Measurements from ENCODE around the gene SIM1. TPM values are rescaled to one million over a fixed set of nuclear protein-coding genes. Genes with fewer than 3 reads are reported as not detected.
"Not testable (repeated sequence)": the region's sequence is repeated elsewhere in the genome, so short reads cannot be mapped to it uniquely, and the experiment has no call there.

SIM1 gene
- polyA plus RNA-seq, 4 donors, result 21.8 to 26.9 (median 25.2) TPM

DNA sequence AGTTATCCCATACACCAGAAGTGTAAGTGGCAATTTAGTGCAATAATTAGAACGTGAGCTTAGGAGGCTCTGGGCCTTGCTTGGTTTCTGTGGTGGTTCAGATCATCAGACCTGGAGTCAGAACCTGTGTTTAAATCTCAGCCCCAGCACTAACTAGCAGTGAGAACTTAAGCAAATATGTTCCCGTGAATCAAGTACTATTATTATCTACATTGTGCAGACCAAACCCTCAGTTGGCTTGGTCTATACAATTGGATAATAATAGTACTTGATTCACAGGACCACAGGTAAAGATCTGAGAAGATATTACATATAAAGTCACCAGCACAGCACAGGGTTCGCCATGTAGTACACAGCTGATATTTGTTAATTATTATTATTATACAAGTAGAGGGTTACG lies 93.1 kb downstream of the SIM1 start:
- DNase-seq (ENCODE audit: low read depth in 4 of 4, low spot score in 3 of 4), result no peak

DNA sequence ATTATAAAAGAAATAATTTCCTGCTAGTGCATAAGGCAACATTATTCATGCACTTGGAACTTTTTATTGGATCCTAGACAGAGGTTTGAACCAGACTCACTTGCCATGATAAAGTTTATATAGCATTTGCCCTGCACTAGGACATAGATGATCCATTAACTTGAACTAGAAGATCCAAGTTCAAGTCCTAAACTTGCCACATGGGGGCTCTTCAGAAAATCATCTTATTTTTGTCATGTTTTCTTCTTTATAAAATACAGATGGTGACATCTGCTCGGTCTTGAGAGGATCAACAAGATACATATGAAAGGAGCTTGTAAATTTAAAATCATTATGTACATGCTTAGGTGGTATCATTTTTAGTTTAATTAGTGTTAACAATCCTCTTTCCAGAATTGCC lies 94.5 kb downstream of the SIM1 start:
- no peak for DNase-seq (ENCODE audit: low read depth in 4 of 4, low spot score in 3 of 4)

DNA sequence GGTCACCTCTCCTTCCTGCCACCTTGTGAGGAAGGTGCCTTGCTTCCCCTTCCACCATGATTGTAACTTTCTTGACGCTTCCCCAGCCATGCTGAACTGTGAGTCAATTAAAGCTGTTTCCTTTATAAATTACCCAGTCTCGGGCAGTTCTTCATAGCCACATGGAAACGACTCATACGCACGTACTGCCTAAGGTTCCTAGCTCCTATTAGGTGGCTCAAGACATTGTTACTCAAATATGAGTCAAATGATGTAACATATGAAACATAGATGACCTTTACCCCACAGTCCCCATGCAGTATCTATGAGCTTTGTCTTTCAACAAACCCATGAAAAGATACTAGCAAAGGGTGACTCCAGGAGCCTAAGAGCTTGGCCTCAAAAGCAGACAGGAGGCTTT lies 98.3 kb downstream of the SIM1 start:
- DNase-seq (ENCODE audit: low read depth in 4 of 4, low spot score in 3 of 4), result no peak

DNA sequence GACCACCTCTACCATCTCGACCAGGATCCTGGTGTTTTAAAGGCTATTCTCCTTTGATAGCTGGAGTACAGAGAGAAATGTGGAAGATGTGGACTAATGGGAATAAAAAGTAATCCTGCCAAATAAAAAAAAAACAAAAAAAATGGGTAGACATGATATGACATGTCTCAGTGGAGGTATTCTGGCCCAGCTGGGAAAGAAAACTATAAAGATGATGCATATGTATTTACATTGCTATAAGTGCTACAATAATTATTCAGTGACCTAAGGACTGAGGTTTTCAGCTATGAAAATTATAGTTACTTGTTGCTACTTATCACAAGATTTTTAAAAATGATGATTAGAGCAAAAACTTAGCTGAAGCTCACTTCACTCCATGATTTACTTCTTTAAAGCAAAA lies 101.1 kb downstream of the SIM1 start:
- no peak for DNase-seq (ENCODE audit: low read depth in 4 of 4, low spot score in 3 of 4)

DNA sequence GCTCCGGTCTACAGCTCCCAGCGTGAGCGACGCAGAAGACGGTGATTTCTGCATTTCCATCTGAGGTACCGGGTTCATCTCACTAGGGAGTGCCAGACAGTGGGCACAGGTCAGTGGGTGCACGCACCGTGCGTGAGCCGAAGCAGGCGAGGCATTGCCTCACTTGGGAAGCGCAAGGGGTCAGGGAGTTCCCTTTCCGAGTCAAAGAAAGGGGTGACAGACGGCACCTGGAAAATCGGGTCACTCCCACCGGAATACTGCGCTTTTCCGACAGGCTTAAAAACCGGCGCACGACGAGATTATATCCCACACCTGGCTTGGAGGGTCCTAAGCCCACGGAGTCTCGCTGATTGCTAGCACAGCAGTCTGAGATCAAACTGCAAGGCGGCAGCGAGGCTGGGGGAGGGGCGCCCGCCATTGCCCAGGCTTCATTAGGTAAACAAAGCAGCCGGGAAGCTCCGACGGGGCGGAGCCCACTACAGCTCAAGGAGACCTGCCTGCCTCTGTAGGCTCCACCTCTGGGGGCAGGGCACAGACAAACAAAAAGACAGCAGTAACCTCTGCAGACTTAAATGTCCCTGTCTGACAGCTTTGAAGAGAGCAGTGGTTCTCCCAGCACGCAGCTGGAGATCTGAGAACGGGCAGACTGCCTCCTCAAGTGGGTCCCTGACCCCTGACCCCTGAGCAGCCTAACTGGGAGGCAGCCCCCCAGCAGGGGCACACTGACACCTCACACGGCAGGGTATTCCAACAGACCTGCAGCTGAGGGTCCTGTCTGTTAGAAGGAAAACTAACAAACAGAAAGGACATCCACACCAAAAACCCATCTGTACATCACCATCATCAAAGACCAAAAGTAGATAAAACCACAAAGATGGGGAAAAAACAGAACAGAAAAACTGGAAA lies 109.7 kb downstream of the SIM1 start:
- not testable (repeated sequence) for DNase-seq (ENCODE audit: low read depth in 4 of 4, low spot score in 3 of 4)

DNA sequence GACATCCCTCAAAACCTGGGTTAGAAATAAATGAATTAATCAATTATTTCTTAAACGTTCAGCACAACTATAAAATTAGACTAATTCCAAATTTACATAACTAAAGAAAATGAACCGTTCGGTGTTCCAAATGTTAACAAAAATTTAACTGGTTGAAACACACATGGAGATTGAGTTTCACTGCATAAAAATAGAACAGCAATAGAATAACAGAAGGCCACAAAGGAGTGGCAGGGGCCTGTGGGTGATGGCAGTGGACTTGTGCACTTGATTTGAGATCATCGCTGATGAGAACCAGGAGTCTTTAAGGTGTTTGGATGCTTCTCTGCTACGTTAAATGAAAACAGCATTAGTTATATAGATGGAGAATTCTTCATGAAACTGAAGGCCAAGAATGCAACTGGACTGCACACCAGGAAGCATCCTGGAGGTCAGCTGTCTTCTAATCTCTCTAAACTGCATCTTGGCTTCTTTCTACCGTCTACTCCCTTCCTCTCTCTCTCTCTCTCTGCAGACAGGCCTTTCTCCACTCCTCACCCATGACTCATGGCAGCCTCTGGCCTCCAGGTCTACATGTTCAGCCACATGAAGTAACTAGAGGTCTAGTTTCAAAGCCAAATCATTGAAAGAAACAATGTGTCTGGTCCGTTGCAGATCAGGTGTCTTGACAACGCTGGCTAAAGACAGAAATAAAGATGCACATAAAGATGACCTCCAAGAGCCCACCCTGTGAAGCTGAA lies 111.3 kb downstream of the SIM1 start:
- DNase-seq (ENCODE audit: low read depth in 4 of 4, low spot score in 3 of 4), result no peak

DNA sequence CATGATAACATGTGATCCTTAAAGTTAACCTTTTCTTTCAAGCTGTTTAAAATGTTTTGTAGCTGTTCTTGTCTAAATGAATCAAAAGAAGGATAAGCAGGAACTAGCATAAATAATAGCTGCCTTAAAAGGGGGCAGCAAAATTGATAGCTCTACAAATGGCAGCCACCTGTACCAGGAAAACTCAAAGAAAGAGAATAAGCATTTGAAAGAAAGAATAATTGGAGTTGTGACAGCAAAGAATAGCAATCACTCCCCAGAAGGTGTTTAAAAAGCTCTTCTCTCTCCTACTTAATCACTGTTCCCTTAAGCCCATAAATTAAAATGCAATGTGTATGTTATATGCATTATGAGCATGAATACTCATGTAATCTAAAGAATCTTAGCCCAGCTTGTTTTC lies 114.6 kb downstream of the SIM1 start:
- no peak for DNase-seq (ENCODE audit: low read depth in 4 of 4, low spot score in 3 of 4)

DNA sequence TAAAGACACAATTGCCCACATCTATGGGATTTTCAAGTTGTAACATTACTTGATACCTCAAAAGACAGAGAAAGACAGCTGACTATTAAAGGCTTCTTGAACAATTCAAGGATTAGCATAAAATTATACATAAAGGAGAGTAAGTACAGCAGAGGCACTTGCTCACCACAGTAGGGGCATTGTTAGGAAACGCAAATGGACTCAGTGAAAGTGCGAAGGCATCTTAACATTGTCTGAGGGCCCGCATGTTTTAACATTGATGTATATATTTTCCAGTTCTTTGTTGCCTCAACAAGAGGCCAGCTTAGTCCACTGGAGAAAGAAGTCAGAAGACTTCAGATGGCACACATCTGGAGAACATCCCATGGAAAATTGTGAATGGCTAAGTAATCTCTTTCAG lies 115.4 kb downstream of the SIM1 start:
- DNase-seq (ENCODE audit: low read depth in 4 of 4, low spot score in 3 of 4), result no peak

DNA sequence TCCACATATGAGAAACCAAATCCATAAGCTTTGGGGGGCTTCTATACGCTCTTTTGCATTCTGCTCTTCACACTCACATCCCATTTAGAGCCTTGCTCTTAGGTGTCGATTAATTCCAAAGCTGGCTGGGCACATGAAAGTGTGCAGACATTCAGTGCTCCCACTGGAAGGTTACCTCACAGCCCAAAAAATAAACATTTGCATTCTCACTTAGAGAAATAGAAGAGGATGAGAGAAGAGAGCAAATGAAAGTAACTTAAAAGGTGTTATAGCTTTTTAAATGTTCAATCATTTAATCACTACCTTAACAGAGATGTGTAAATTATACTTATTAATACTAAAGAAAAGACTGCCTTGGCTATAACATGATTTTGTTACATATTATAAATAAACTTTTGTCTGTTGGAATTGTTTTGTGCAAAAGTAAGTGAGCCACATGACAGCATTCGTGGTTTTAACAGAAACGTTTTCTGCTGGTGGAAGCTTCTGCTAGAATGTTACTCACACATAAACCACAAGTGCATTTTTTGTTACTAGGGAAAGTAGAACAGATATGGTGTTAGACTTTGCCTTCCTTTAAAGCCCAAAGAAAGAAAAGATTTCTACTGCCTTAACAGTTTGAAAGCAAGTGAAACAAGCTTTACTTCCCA lies 116.7 kb downstream of the SIM1 start:
- DNase-seq (ENCODE audit: low read depth in 4 of 4, low spot score in 3 of 4), result no peak

DNA sequence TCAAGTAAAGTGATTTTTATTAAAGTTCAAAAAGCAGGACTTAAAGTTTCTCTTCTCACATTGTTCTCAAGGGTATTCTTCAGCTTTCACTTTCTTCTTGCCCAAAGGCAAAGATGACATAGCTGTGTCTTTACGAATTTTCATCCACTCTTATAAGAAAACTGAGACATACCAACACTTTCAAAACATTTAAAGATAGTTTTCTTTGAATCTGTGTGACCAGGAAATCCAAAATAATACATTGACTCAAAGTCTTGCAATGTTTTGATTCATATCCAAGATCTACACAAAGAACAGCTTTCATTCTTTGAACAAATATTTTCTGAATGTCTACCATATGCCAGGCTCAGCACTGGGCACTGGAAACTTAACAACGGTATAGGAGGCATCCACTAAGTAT lies 117.9 kb downstream of the SIM1 start:
- no peak for DNase-seq (ENCODE audit: low read depth in 4 of 4, low spot score in 3 of 4)

DNA sequence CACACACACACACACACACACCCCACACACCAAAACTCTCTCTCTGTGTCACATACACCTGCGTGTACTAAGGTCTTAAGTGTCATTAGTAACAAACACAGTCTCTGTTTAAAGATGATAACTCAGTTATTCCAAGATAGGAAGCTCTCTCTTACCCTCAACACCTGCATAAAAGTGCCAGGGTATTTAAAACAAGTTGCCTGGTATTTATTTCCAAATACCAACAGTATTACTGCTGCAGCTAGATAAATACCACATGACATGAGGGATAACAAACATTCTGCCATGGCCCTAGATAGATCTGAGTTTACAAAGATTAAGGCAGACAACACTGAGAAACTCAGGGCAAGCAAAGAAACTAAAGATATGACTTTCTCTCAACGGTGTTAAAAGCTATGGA lies 118.5 kb downstream of the SIM1 start:
- DNase-seq (ENCODE audit: low read depth in 4 of 4, low spot score in 3 of 4), result no peak

DNA sequence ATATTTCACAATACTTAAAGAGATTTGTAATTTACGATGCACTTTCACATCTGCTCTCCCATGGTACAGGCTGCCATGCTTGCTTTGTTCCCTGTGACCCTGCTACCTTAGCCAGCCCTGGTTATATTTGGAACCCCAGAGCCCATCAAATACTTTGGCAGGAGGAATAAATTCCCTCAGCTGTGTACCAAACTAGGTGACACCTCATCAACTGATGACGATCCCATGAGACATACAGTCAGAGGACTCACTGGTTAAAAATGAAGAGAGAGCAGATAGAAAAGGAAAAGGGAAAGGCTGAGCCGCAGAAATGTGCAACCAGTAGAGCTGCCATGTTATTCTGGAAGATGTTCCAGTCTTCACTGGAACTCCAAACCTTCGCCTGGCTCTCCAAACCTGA lies 120.0 kb downstream of the SIM1 start:
- no peak for DNase-seq (ENCODE audit: low read depth in 4 of 4, low spot score in 3 of 4)

DNA sequence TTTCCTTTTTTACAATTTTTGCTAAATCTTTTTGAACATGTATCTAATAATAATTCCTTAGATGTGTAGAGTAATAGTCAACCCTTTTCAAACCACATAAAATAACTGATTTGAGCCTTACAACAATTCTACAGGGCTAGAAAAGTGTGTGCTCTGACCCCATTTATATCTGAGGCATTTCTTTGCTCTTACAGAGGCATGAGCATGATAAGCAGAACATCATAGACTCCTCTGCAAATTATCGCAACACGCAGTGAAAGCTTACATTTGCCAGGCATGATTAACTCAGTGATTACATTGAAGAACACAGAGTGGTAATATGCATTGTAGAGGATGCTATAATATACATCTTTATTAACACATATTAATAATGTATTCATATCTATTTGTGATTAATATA lies 120.4 kb downstream of the SIM1 start:
- DNase-seq (ENCODE audit: low read depth in 4 of 4, low spot score in 3 of 4), result no peak

DNA sequence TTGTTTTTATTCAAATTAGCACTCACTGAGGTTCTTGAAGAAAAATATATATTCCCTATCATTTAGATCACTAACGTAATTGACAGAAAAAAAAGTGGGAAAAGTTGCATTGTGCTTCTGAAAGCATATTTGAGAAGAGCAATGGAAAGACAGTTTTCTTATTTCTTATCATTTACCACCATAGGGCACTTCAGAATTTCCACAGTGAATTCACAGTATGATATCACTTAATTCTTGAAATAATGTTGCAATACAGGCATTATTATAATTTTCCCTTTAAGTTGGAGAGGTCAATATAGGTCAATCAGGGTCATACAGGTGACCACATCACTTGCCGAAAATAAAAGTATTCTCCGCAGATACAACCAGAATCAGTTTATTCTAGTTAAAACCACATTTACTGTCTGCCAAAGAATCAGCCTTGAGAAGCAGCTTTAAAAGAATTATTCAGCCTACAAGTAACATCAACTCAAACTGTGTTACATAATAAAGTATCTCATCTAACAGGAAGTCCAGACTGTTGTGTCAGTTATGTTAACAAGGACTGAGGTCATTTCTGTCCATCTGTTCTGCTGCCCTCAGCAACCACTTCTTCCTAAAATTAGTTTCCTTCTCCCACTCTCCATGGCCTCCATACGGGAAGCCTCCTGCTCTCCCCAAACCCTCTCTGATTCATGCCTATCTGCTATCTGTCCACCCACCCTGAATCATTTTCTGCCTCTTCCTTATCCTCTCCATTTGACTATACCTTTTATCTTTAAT lies 121.2 kb downstream of the SIM1 start:
- no peak for DNase-seq (ENCODE audit: low read depth in 4 of 4, low spot score in 3 of 4)

DNA sequence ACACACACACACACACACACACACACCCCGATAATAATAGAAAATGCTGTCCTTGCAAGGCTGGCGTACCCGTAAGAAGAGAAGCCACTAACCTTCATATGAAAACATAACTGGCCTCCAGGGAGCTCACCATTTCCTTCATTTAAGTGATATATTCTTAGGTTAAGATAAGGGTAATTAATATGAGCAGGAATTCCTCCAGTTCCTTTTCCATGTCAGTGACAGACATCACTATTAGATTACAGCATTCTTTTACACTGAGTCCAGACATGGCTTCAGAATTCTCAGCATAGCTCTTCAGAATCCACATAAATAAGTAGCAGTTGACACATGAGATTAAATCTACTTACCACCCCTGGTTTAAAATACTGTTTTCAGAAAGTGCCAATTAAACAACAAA lies 121.9 kb downstream of the SIM1 start:
- DNase-seq (ENCODE audit: low read depth in 4 of 4, low spot score in 3 of 4), result no peak

DNA sequence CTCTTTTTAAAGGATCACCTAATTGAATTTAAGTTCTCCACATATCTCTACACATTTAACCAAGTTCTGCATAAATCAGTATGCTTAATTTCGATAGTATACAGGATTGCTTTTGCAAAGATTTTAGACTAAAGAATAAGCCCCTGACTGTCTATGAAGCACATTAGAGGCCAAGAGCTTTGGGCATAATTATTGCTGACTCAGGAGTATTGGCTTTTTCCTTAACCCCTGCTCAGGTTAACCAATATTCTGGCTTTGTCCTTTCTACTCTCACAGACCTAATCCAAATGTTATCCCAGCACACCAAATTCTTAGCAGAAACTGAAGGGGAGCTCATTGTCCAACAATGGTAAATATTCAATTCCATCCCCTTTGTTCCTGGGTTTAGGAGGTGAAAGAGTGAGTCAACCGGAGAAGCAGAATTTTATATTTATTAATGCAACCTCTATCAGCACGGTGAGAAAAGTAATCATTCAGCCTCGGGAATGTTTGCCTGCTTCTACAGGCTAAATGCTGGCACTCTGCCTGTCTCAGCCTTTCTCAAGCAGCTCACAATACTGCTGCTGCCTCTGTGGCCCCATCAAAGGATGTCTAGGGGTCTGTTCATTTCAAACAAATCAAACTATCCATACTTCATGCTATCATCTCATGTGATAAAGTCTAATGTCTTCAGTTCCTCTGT lies 125.0 kb downstream of the SIM1 start:
- no peak for DNase-seq (ENCODE audit: low read depth in 4 of 4, low spot score in 3 of 4)

DNA sequence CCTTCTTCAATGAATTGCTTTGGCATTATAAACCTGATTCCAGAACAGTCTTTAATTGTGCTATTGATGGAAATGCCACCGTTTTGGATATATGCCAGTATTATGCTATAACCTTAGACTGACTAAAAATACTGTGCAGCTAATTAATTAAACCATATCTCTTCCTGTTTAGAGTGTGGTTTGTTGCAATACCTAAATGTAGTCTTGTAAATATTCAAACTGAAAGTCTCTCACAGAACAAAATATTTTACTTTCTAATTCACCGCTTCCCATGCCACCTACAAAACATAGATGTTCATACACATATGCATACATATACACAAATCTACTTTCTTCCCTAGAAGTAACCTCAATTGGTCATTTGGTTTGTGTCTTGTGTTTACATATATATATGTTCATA lies 126.6 kb downstream of the SIM1 start:
- DNase-seq (ENCODE audit: low read depth in 4 of 4, low spot score in 3 of 4), result no peak

DNA sequence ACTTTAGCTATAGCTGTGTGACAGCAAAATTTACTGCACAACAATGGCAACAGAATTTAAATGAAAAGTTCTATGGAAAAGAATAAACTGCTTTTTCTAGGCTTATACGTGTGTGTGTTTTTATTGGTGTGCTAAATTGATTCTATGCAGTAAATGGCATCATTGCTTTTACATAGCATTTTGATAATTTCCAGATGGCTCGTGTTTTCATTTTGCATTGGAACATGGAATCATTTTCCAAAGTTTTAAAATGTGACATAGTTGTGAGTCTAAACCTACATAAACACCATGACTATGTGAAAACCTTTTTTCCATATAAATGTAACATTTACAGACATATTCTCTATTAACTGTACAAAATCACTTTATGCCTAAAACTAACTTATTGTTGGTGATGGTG lies 127.8 kb downstream of the SIM1 start:
- no peak for DNase-seq (ENCODE audit: low read depth in 4 of 4, low spot score in 3 of 4)

DNA sequence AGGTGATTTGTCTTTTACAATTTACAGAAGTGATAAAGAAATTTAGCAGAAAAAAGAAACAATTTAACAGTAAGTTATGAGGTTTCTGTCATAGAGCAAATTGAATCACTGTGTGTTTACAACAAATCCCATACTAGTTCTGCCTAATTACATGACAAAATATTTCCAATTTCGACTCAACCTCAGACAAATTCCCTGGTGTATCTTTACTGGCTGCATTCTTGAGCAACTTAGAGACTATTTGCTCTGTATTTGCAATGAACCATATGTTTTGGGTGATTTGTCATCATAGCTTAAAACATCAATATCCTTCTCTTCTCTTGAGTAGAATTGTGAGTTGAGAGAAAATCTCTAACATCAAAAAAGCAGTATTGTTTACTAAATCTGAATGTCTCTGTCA lies 128.7 kb downstream of the SIM1 start:
- DNase-seq (ENCODE audit: low read depth in 4 of 4, low spot score in 3 of 4), result no peak
